Activated naive CD8-positive, alpha-beta T cell treated with anti-CD3 and anti-CD28 coated beads for 36 hours (primary cell): ENCODE measurements around the gene PDZRN3. TPM values are rescaled to one million over a fixed set of nuclear protein-coding genes. Genes with fewer than 3 reads are reported as not detected.

ENCODE experiments used
- DNase-seq: peaks from one replicate; pipeline ENCODE4 v3.0.0; 2021
- H3K27ac Mint-ChIP-seq: one replicate; pipeline ENCODE4 v1.8.0; 2022; ENCODE audit warnings: mild to moderate bottlenecking, moderate library complexity, mixed read lengths
- H3K27me3 Mint-ChIP-seq: one replicate; pipeline ENCODE4 v1.8.0; 2022; ENCODE audit warnings: mild to moderate bottlenecking, mixed read lengths
- H3K36me3 Mint-ChIP-seq: one replicate; pipeline ENCODE4 v1.8.0; 2021; ENCODE audit warnings: mild to moderate bottlenecking, mixed read lengths
- H3K4me1 Mint-ChIP-seq: one replicate; pipeline ENCODE4 v1.8.0; 2021; ENCODE audit warnings: mixed read lengths
- H3K4me3 Mint-ChIP-seq: one replicate; pipeline ENCODE4 v1.8.0; 2022; ENCODE audit warnings: mild to moderate bottlenecking, moderate library complexity, mixed read lengths
- H3K9me3 Mint-ChIP-seq: one replicate; pipeline ENCODE4 v1.8.0; 2022; ENCODE audit warnings: mixed read lengths
- total RNA-seq, 2 experiments: library from RNA; stranded (reverse); gene quantifications; one replicate each; pipeline ENCODE4 v1.2.3, GENCODE V29; 2021

PDZRN3 gene
- total RNA-seq, 2 experiments from 2014 or later, result not detected

DNA sequence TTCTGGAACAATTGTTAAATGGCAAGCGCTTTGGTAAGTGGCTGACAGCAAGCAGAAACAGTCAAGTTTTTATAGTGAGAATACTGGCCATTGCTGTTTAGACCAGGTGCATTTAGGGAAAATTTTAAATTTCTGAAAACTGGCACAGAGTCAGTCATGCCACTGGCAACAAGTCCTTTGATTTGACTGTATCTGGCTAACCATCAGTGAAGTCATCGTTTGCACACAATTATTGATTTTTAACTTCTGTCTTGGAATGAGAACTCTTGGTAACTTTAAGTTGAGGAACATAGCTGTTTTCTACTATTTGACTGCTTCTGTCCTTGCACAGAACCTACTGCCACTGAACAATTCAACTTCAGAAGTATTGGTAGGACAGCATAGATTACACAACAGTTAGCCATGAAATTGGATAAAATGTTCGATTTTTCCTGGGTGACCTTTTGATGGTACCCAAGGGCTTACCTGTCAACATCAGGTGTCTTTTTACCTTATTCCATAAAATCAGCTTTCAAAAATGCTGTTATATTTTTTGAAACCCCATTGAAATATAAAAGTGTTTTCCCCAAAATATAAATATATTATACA is 225.0 kb downstream of the PDZRN3 start:
- Mint-ChIP-seq H3K27me3 (peaks cover 7% of the 10 kb centered on the region), H3K36me3 (no peaks in the 10 kb centered on the region), H3K4me1 (peaks cover 4% of the 10 kb centered on the region), H3K4me3 (no peak overlapping the region), H3K9me3 (no peaks in the 10 kb centered on the region), H3K27ac (no peak overlapping the region)
- DNase-seq, result no peak

GRCh38 chr3:73399106-73399505 is 225.6 kb downstream of the PDZRN3 start:
- no peak overlapping the region for H3K27ac Mint-ChIP-seq
- no peak overlapping the region for H3K4me3 Mint-ChIP-seq
- no peaks in the 10 kb centered on the region for H3K9me3 Mint-ChIP-seq
- peaks cover 4% of the 10 kb centered on the region for H3K4me1 Mint-ChIP-seq
- no peak for DNase-seq
- H3K27me3 Mint-ChIP-seq, result peaks cover 7% of the 10 kb centered on the region
- no peaks in the 10 kb centered on the region for H3K36me3 Mint-ChIP-seq

GRCh38 chr3:73398084-73398483 is 226.7 kb downstream of the PDZRN3 start:
- Mint-ChIP-seq H3K4me1 (peaks cover 4% of the 10 kb centered on the region), H3K36me3 (no peaks in the 10 kb centered on the region), H3K9me3 (no peaks in the 10 kb centered on the region), H3K27me3 (peaks cover 5% of the 10 kb centered on the region), H3K4me3 (no peak overlapping the region), H3K27ac (no peak overlapping the region)
- DNase-seq, result no peak

- DNase-seq, result no peak
- Mint-ChIP-seq H3K27ac (no peak overlapping the region), H3K4me1 (no peaks in the 10 kb centered on the region), H3K27me3 (peaks cover 3% of the 10 kb centered on the region), H3K4me3 (no peak overlapping the region), H3K9me3 (no peaks in the 10 kb centered on the region), H3K36me3 (no peaks in the 10 kb centered on the region)
These were observed 230.5 kb downstream of the PDZRN3 start for GRCh38 chr3:73394240-73394639.

DNA sequence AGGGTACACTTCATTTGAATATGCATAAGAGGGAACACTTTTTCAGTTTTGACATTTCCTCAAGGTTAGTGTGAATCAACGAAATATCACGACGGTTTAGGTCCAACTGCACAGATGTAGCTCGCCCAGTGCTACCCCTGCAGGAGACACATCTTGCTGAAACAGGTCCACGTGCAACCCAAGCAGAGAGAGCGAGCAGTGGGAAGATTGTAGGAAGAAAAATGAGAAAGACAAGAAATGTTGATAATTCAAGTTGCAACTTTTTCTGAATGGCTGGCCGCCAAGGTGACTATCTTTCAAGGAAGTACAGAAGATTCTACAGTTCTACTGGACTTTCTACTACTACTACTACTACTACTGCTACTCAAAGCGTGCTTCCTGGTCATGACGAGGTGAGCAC is 231.7 kb downstream of the PDZRN3 start:
- no peak overlapping the region for H3K4me3 Mint-ChIP-seq
- no peaks in the 10 kb centered on the region for H3K36me3 Mint-ChIP-seq
- no peak for DNase-seq
- H3K27ac Mint-ChIP-seq, result no peak overlapping the region
- no peaks in the 10 kb centered on the region for H3K9me3 Mint-ChIP-seq
- peaks cover 3% of the 10 kb centered on the region for H3K27me3 Mint-ChIP-seq
- H3K4me1 Mint-ChIP-seq, result no peaks in the 10 kb centered on the region

DNA sequence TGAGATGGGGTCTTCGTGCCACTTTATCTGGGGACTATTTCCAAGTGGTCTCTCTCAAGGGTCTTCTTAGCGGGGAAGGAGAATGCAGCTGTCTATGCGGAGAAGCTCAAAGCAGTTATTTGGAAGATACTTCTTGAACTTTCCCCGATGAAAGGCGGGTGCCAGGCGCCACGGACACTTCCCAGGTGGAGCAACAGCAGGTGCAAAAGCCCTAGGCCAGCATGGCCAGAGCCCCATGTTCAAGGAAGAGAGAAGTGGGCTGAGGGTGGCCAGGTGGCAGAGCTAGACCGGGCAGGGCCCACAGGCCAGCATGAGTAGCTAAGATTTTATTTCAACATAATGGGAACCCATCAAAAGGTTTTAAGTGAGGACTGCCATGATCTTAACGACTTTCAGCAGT is 232.8 kb downstream of the PDZRN3 start:
- Mint-ChIP-seq H3K27me3 (peaks cover 3% of the 10 kb centered on the region), H3K9me3 (no peaks in the 10 kb centered on the region)

DNA sequence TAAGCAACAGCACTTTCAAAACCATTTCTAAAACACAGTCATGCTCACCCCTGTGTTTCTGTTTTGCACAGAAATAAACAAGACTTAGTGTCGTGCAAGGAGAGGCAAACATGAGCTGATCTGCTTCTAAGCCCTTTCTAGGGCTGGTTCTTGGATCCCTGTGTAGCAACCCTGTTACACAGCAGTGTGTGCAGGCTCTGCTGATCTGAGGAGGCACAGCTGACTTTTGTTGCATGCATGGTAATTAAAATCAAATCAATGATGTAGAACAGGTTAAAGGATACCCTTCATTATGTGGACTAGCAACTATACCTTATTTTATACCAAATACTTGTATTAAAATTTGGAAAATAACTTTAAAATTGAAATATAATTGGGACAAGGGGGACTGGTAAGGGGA is 234.8 kb downstream of the PDZRN3 start:
- no peaks in the 10 kb centered on the region for H3K36me3 Mint-ChIP-seq
- DNase-seq, result no peak
- H3K4me1 Mint-ChIP-seq, result no peaks in the 10 kb centered on the region
- H3K9me3 Mint-ChIP-seq, result no peaks in the 10 kb centered on the region
- no peak overlapping the region for H3K27ac Mint-ChIP-seq
- H3K27me3 Mint-ChIP-seq, result peaks cover 3% of the 10 kb centered on the region
- H3K4me3 Mint-ChIP-seq, result no peak overlapping the region

More for the DNA sequence above, 232.8 kb downstream of the PDZRN3 start:
- Mint-ChIP-seq H3K27ac (no peak overlapping the region), H3K36me3 (no peaks in the 10 kb centered on the region), H3K4me3 (no peak overlapping the region), H3K4me1 (no peaks in the 10 kb centered on the region)
- no peak for DNase-seq

DNA sequence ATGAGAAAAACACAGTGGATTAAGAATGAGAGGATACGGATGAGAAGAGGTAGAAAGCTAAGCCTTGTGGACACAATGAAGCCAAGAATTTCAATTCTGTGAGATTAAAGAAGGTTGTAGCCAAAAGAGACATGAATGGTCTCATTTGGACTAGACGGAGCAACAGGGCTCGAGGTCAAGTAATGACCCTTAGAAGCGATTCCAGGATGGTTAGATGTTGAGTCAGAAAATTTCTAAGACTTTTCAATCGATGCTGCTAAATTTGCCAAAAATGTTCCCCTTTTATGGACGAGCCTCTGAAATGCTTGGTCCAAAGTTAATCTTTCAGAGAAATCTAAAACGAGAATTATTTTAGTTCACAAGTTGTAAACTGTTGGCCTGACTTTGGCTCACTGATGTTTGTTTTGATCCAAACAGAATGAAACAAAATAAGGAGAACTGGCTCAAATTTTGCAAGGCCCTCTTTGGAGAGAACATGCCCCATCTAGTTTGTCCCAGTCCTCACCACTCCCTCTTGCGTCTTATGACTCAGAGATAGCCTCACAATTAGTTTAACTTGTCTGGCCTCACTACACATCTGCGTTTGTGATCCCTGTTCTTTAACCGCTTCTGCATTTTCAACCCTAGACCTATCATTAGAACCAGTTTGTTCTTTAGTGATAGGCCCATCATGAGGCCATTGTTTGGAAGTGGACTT is 235.5 kb downstream of the PDZRN3 start:
- H3K4me3 Mint-ChIP-seq, result no peak overlapping the region
- no peaks in the 10 kb centered on the region for H3K9me3 Mint-ChIP-seq
- H3K4me1 Mint-ChIP-seq, result no peaks in the 10 kb centered on the region
- H3K27me3 Mint-ChIP-seq, result peaks cover 3% of the 10 kb centered on the region
- no peak for DNase-seq
- H3K27ac Mint-ChIP-seq, result no peak overlapping the region
- H3K36me3 Mint-ChIP-seq, result no peaks in the 10 kb centered on the region

DNA sequence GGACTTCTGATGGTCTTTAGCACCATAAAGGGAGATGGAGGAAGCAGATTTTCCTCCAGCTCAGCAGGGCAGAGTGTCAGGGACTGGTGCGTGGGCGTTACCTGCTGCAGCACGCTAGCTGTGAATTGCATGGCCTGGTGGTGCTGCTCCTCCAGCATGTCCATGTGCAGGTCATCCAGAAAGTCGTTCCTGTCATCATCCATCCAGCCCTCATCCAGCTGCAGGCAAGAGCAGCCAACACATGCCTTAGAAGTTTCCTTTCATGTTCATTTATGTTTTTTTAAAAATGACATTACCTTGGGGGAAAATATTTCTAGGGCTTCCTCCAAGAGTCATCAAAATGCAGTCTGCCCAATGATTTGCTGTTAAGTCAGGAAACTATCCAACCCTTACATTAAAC is 239.2 kb downstream of the PDZRN3 start:
- H3K36me3 Mint-ChIP-seq, result no peaks in the 10 kb centered on the region
- DNase-seq, result no peak
- H3K27ac Mint-ChIP-seq, result no peak overlapping the region
- no peaks in the 10 kb centered on the region for H3K27me3 Mint-ChIP-seq
- no peaks in the 10 kb centered on the region for H3K4me1 Mint-ChIP-seq
- no peak overlapping the region for H3K4me3 Mint-ChIP-seq
- H3K9me3 Mint-ChIP-seq, result peaks cover 3% of the 10 kb centered on the region

DNA sequence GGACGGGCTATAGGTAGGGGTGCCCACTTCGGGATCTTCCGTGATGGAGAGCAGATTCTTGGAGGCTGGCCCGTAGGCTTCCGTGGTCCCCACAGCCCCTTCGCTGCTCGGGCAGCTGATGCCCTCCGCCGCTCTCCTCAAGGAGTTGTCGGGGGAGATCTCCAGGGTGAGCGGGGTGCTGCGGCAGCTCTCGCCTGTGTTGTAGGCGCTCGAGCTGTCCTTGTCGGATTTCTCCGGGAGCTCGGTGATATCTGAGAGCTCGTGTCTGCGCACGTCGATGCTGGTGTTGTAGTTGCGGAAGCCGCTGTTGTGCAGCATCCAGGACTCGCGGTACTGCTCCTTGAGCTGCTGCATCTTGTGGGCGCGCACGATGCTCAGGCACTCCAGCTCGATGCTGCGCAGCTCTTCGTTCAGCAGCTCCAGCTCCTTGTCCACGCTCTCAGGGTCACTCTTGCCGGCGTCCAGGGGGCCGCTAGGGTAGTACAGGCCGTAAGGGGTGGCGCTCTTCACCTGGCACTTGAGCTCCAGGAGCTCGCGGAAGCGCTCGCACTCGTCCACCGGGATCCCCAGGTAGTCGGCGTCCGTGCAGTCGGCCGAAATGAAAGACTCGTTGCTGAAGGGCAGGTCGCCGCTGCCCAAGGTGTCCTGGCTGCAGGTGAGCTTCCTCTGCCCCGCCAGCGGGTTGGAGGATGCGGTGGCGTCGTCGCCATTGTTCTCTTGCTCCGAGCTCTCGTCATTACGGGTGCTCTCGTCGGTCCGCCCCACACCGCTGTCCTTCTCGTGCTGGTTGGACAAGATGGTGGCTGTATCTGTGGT is 240.4 kb downstream of the PDZRN3 start:
- Mint-ChIP-seq H3K4me1 (no peaks in the 10 kb centered on the region), H3K27ac (no peak overlapping the region), H3K9me3 (peaks cover 3% of the 10 kb centered on the region), H3K4me3 (no peak overlapping the region), H3K27me3 (no peaks in the 10 kb centered on the region), H3K36me3 (no peaks in the 10 kb centered on the region)
- DNase-seq, result no peak

GRCh38 chr3:73383470-73384049 is 241.2 kb downstream of the PDZRN3 start:
- Mint-ChIP-seq H3K27me3 (no peaks in the 10 kb centered on the region), H3K4me1 (no peaks in the 10 kb centered on the region), H3K36me3 (no peaks in the 10 kb centered on the region), H3K9me3 (peaks cover 3% of the 10 kb centered on the region), H3K27ac (no peak overlapping the region), H3K4me3 (no peak overlapping the region)
- DNase-seq, result no peak

DNA sequence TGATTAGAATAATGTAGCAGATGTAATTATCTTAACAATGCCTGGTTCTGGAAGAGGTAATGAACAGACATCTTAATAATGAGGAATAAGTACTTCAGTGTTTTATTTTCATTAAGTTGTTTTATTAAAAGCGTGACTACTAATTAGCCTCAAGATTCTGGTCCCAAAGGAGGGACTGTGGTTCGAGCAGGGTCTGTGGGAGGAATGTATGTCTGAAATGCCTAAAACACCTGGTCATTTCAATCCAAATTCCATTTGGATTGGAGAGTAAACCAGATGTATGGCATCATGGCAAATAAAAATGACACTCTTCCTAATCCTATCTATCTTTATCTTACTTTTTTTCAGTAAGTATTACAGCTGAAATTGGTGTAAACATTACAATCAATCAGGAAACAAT is 243.2 kb downstream of the PDZRN3 start:
- no peaks in the 10 kb centered on the region for H3K36me3 Mint-ChIP-seq

DNA sequence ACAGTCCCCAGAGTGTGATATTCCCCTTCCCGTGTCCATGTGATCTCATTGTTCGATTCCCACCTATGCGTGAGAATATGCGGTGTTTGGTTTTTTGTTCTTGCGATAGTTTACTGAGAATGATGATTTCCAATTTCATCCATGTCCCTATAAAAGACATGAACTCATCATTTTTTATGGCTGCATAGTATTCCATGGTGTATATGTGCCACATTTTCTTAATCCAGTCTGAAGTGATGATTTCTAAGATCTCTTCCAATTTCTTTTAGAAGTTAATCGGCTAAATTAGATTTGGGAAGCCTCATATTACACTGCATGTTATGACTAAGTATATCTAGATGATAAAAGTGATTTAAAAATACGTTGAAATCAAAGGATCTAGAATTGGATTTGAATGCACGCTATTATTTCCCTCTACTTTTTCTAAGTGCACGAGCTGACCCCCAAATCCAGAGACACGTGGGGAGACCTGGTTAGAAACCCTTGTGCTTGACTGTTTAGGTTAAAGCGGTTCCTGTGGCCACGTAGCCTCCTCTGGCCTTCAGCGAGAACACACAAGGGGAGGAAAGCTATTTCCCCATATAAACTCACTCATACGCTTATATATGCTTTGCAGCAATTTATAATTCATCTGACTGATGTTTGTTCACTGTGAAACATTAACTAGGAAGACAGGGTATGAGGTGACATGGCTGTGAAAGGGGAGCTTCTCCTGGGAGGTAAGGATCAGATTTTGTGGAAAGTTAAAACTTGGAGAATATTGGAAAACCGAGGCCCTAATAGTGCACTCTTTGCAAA is 243.8 kb downstream of the PDZRN3 start:
- no peaks in the 10 kb centered on the region for H3K36me3 Mint-ChIP-seq

More for the DNA sequence above, 243.2 kb downstream of the PDZRN3 start:
- no peaks in the 10 kb centered on the region for H3K4me1 Mint-ChIP-seq
- no peak overlapping the region for H3K4me3 Mint-ChIP-seq
- no peaks in the 10 kb centered on the region for H3K27me3 Mint-ChIP-seq
- no peak overlapping the region for H3K27ac Mint-ChIP-seq
- no peak for DNase-seq
- H3K9me3 Mint-ChIP-seq, result peaks cover 3% of the 10 kb centered on the region

GRCh38 chr3:73379465-73379864 is 245.3 kb downstream of the PDZRN3 start:
- Mint-ChIP-seq H3K4me3 (no peak overlapping the region), H3K27me3 (no peaks in the 10 kb centered on the region)

More for the DNA sequence above, 243.8 kb downstream of the PDZRN3 start:
- H3K4me1 Mint-ChIP-seq, result no peaks in the 10 kb centered on the region
- no peak overlapping the region for H3K4me3 Mint-ChIP-seq
- no peaks in the 10 kb centered on the region for H3K27me3 Mint-ChIP-seq
- no peak overlapping the region for H3K27ac Mint-ChIP-seq
- peaks cover 3% of the 10 kb centered on the region for H3K9me3 Mint-ChIP-seq
- DNase-seq, result no peak

More at GRCh38 chr3:73379465-73379864, 245.3 kb downstream of the PDZRN3 start:
- H3K36me3 Mint-ChIP-seq, result no peaks in the 10 kb centered on the region
- no peaks in the 10 kb centered on the region for H3K4me1 Mint-ChIP-seq
- peaks cover 5% of the 10 kb centered on the region for H3K9me3 Mint-ChIP-seq
- H3K27ac Mint-ChIP-seq, result no peak overlapping the region
- DNase-seq, result no peak
